ENCODE data around the gene PAX5.
"Not testable (repeated sequence)": the region's sequence is repeated elsewhere in the genome, so short reads cannot be mapped to it uniquely, and the experiment has no call there.

The PAX5 gene

GRCh38 chr9:37033682-37034304, at the start of gene PAX5:
PAX5 (minus strand) TSS chr9:37034268; CDS start chr9:37034031, 237 bp downstream.
- DNase-seq (ENCODE audit: low spot score) = no peak

GRCh38 chr9:37083654-37084053, 49.6 kb upstream of the PAX5 start:
- DNase-seq (ENCODE audit: low spot score) = no peak

- no peak for DNase-seq (ENCODE audit: low spot score)
Observed at GRCh38 chr9:37082214-37082765, 48.2 kb upstream of the PAX5 start.

- not testable (repeated sequence) for DNase-seq (ENCODE audit: low spot score)
Observed at GRCh38 chr9:37081507-37081906, 47.4 kb upstream of the PAX5 start.

- not testable (repeated sequence) for DNase-seq (ENCODE audit: low spot score)
Observed at GRCh38 chr9:37080165-37080628, 46.1 kb upstream of the PAX5 start.

GRCh38 chr9:37079370-37080164, 45.5 kb upstream of the PAX5 start:
- DNase-seq (ENCODE audit: low spot score) = peak; percentile 86

- DNase-seq (ENCODE audit: low spot score) = not testable (repeated sequence)
Observed at GRCh38 chr9:37074790-37075189, 40.7 kb upstream of the PAX5 start.

GRCh38 chr9:37066139-37066725, 32.2 kb upstream of the PAX5 start:
- DNase-seq (ENCODE audit: low spot score) = no peak

GRCh38 chr9:37062336-37062735, 28.3 kb upstream of the PAX5 start:
- no peak for DNase-seq (ENCODE audit: low spot score)

GRCh38 chr9:37061768-37062167, 27.7 kb upstream of the PAX5 start:
- DNase-seq (ENCODE audit: low spot score) = no peak

- no peak for DNase-seq (ENCODE audit: low spot score)
Observed at GRCh38 chr9:37060833-37061232, 26.8 kb upstream of the PAX5 start.

GRCh38 chr9:37056046-37056920, 22.2 kb upstream of the PAX5 start:
- no peak for DNase-seq (ENCODE audit: low spot score)

GRCh38 chr9:37054363-37054720, 20.3 kb upstream of the PAX5 start:
- DNase-seq (ENCODE audit: low spot score) = not testable (repeated sequence)

GRCh38 chr9:37053684-37054362, 19.8 kb upstream of the PAX5 start:
- no peak for DNase-seq (ENCODE audit: low spot score)

- DNase-seq (ENCODE audit: low spot score) = no peak
Observed at GRCh38 chr9:37046683-37047082, 12.6 kb upstream of the PAX5 start.

GRCh38 chr9:37042421-37042820, 8.4 kb upstream of the PAX5 start:
- no peak for DNase-seq (ENCODE audit: low spot score)

GRCh38 chr9:37040508-37041127, 6.5 kb upstream of the PAX5 start:
- DNase-seq (ENCODE audit: low spot score) = no peak

- no peak for DNase-seq (ENCODE audit: low spot score)
Observed at GRCh38 chr9:37038943-37039464, 4.9 kb upstream of the PAX5 start.

- no peak for DNase-seq (ENCODE audit: low spot score)
Observed at GRCh38 chr9:37038302-37038942, 4.4 kb upstream of the PAX5 start.
